AG08396 (cell line): Measurements from ENCODE around the gene FUNDC2.
"Not testable (repeated sequence)": the region's sequence is repeated elsewhere in the genome, so short reads cannot be mapped to it uniquely, and the experiment has no call there.

Experiments
- DNase-seq: peaks from one replicate; pipeline ENCODE4 v3.0.0; 2012; ENCODE audit warnings: low spot score, mixed read lengths

Gene FUNDC2

GRCh38 chrX:155026727-155027508 lies at the start of gene FUNDC2:
Gene FUNDC2 (plus strand): TSS chrX:155026844. CDS start chrX:155026939, 95 bp downstream.
- DNase-seq = peak; percentile 89

GRCh38 chrX:154979629-154980028 lies 47.0 kb upstream of the FUNDC2 start:
- no peak for DNase-seq

- DNase-seq = peak; percentile 45
These were observed 46.1 kb upstream of the FUNDC2 start for GRCh38 chrX:154980330-154981115.

GRCh38 chrX:154981116-154981411 lies 45.6 kb upstream of the FUNDC2 start:
- no peak for DNase-seq

GRCh38 chrX:154986826-154987575 lies 39.6 kb upstream of the FUNDC2 start:
- no peak for DNase-seq

GRCh38 chrX:154987940-154988339 lies 38.7 kb upstream of the FUNDC2 start:
- DNase-seq = no peak

GRCh38 chrX:154988719-154989118 lies 37.9 kb upstream of the FUNDC2 start:
- no peak for DNase-seq

GRCh38 chrX:154990496-154990895 lies 36.1 kb upstream of the FUNDC2 start:
- DNase-seq = no peak

- no peak for DNase-seq
These were observed 35.6 kb upstream of the FUNDC2 start for GRCh38 chrX:154991039-154991438.

GRCh38 chrX:154991476-154991875 lies 35.2 kb upstream of the FUNDC2 start:
- no peak for DNase-seq

- no peak for DNase-seq
These were observed 28.3 kb upstream of the FUNDC2 start for GRCh38 chrX:154998204-154998880.

GRCh38 chrX:155000841-155001240 lies 25.8 kb upstream of the FUNDC2 start:
- no peak for DNase-seq

GRCh38 chrX:155001873-155002272 lies 24.8 kb upstream of the FUNDC2 start:
- no peak for DNase-seq

GRCh38 chrX:155005190-155005589 lies 21.5 kb upstream of the FUNDC2 start:
- no peak for DNase-seq

- not testable (repeated sequence) for DNase-seq
These were observed 20.3 kb upstream of the FUNDC2 start for GRCh38 chrX:155006379-155006778.

GRCh38 chrX:155006913-155007671 lies 19.6 kb upstream of the FUNDC2 start:
- DNase-seq = not testable (repeated sequence)

- DNase-seq = not testable (repeated sequence)
These were observed 18.1 kb upstream of the FUNDC2 start for GRCh38 chrX:155008578-155008977.

GRCh38 chrX:155009994-155010472 lies 16.6 kb upstream of the FUNDC2 start:
- no peak for DNase-seq

- DNase-seq = no peak
These were observed 6.1 kb upstream of the FUNDC2 start for GRCh38 chrX:155020591-155020990.

GRCh38 chrX:155022585-155022984 lies 4.1 kb upstream of the FUNDC2 start, which contains the start of gene F8:
Gene F8 (minus strand): TSS chrX:155022723. CDS start chrX:155022552, 171 bp downstream.
- no peak for DNase-seq
